Measurements from ENCODE around the gene SIN3B.

The SIN3B gene

GRCh38 chr19:16825312-16826052 lies 3.7 kb upstream of the SIN3B start:
- peak; percentile 78 for DNase-seq (ENCODE audit: low read depth)

- DNase-seq (ENCODE audit: low read depth): no peak
Measured at GRCh38 chr19:16829822-16830289, 658 bp downstream of the SIN3B start.

GRCh38 chr19:16830679-16831078 lies 1.5 kb downstream of the SIN3B start:
- DNase-seq (ENCODE audit: low read depth): peak; percentile 71

- no peak for DNase-seq (ENCODE audit: low read depth)
Measured at GRCh38 chr19:16831531-16831930, 2.3 kb downstream of the SIN3B start.

GRCh38 chr19:16834747-16835146 lies 5.5 kb downstream of the SIN3B start:
- no peak for DNase-seq (ENCODE audit: low read depth)

GRCh38 chr19:16836115-16837034 lies 7.2 kb downstream of the SIN3B start:
- peak; percentile 33 for DNase-seq (ENCODE audit: low read depth)

GRCh38 chr19:16837035-16837362 lies 7.8 kb downstream of the SIN3B start:
- no peak for DNase-seq (ENCODE audit: low read depth)

- no peak for DNase-seq (ENCODE audit: low read depth)
Measured at GRCh38 chr19:16841391-16841926, 12.3 kb downstream of the SIN3B start.

GRCh38 chr19:16846901-16847300 lies 17.7 kb downstream of the SIN3B start:
- no peak for DNase-seq (ENCODE audit: low read depth)

- no peak for DNase-seq (ENCODE audit: low read depth)
Measured at GRCh38 chr19:16847430-16847829, 18.2 kb downstream of the SIN3B start.

- peak; percentile 65 for DNase-seq (ENCODE audit: low read depth)
Measured at GRCh38 chr19:16849168-16849567, 20.0 kb downstream of the SIN3B start.

- peak; percentile 65 for DNase-seq (ENCODE audit: low read depth)
Measured at GRCh38 chr19:16850133-16850532, 20.9 kb downstream of the SIN3B start.

GRCh38 chr19:16851031-16851712 lies 22.0 kb downstream of the SIN3B start:
- peak; percentile 67 for DNase-seq (ENCODE audit: low read depth)

GRCh38 chr19:16853066-16853465 lies 23.9 kb downstream of the SIN3B start:
- no peak for DNase-seq (ENCODE audit: low read depth)

- no peak for DNase-seq (ENCODE audit: low read depth)
Measured at GRCh38 chr19:16856091-16856490, 26.9 kb downstream of the SIN3B start.

GRCh38 chr19:16859626-16860025 lies 30.4 kb downstream of the SIN3B start:
- DNase-seq (ENCODE audit: low read depth): no peak

- no peak for DNase-seq (ENCODE audit: low read depth)
Measured at GRCh38 chr19:16860118-16860517, 30.9 kb downstream of the SIN3B start.

- no peak for DNase-seq (ENCODE audit: low read depth)
Measured at GRCh38 chr19:16861011-16861410, 31.8 kb downstream of the SIN3B start.

GRCh38 chr19:16861834-16862233 lies 32.6 kb downstream of the SIN3B start:
- DNase-seq (ENCODE audit: low read depth): no peak

- no peak for DNase-seq (ENCODE audit: low read depth)
Measured at GRCh38 chr19:16862826-16863415, 33.7 kb downstream of the SIN3B start.

- peak; percentile 59 for DNase-seq (ENCODE audit: low read depth)
Measured at GRCh38 chr19:16867211-16867610, 38.0 kb downstream of the SIN3B start.
